ENCODE results near the gene SMYD3.

GRCh38 chr1:245704341-245704740 lies 802.7 kb downstream of the SMYD3 start:
- no peak for TF ChIP-seq EZH2 (IDR thresholded peaks at IDR 0.05; ENCODE audit: low read length, missing control alignments)
- TF ChIP-seq CTCF (conservative IDR thresholded peaks at IDR 0.05 in 1 of 2, IDR thresholded peaks at IDR 0.05 in 1 of 2; ENCODE audit: low read depth in 1 of 2, low read length in 2 of 2), result no peak
